ENCODE data around the gene RAB3C. TPM values are rescaled to one million over a fixed set of nuclear protein-coding genes. Genes with fewer than 3 reads are reported as not detected.
A peak's percentile ranks its signal among the peaks of the same experiment; 100 is the strongest.

Gene RAB3C
- total and polyA plus RNA-seq, 12 donors, result 0.08 to 4.9 (median 0.37) TPM

- intact Hi-C loops (cut with DNase I), result no loop called here
- no peak overlapping the region for H3K27ac ChIP-seq
- no peak overlapping the region for H3K4me3 ChIP-seq
- DNase-seq (no peak), ATAC-seq (no peak)
- H3K27me3 ChIP-seq, result no peaks in the 10 kb centered on the region
- H3K4me1 ChIP-seq, result peaks cover 0 to 12% (median 0%) of the 10 kb centered on the region in 9 donors
- WGBS, 2 donors, result 69 to 77% methylated on average over 5 of the region's 5 CpGs
- no peaks in the 10 kb centered on the region for H3K36me3 ChIP-seq
- no peak for TF ChIP-seq CTCF (IDR thresholded peaks at IDR 0.05)
- no peaks in the 10 kb centered on the region for H3K9me3 ChIP-seq
Observed at GRCh38 chr5:58628626-58629025, 45.8 kb downstream of the RAB3C start.

GRCh38 chr5:58629271-58630159 lies 46.6 kb downstream of the RAB3C start:
- Histone ChIP-seq H3K4me1 (peaks cover 0 to 12% (median 0%) of the 10 kb centered on the region in 9 donors), H3K4me3 (no peak overlapping the region), H3K36me3 (no peaks in the 10 kb centered on the region), H3K9me3 (no peaks in the 10 kb centered on the region), H3K27ac (peak overlapping the region in 3 of 10 donors; percentile 34 to 49 (median 40)), H3K27me3 (no peaks in the 10 kb centered on the region)
- TF ChIP-seq CTCF (IDR thresholded peaks at IDR 0.05), result no peak
- ATAC-seq (peak in 2 of 8 donors; percentile 37 to 56), DNase-seq (no peak)
- WGBS, 2 donors, result 29 to 37% methylated on average over 6 of the region's 6 CpGs
- intact Hi-C loops (cut with DNase I), result no loop called here

- Histone ChIP-seq H3K4me3 (no peak overlapping the region), H3K36me3 (no peaks in the 10 kb centered on the region), H3K9me3 (no peaks in the 10 kb centered on the region), H3K4me1 (peaks cover 0 to 12% (median 0%) of the 10 kb centered on the region in 9 donors), H3K27me3 (no peaks in the 10 kb centered on the region), H3K27ac (no peak overlapping the region)
- no peak for DNase-seq
- no peak for TF ChIP-seq CTCF (IDR thresholded peaks at IDR 0.05)
- intact Hi-C loops (cut with DNase I), result no loop called here
- no peak for ATAC-seq
- 84 to 95% methylated on average over 1 of the region's 1 CpG for WGBS, 2 donors
Observed at GRCh38 chr5:58631895-58632294, 49.0 kb downstream of the RAB3C start.

- Histone ChIP-seq H3K27ac (no peak overlapping the region), H3K4me1 (no peaks in the 10 kb centered on the region), H3K9me3 (no peaks in the 10 kb centered on the region), H3K4me3 (no peak overlapping the region), H3K27me3 (no peaks in the 10 kb centered on the region), H3K36me3 (no peaks in the 10 kb centered on the region)
- intact Hi-C loops (cut with DNase I), result no loop called here
- DNase-seq, result no peak
- TF ChIP-seq CTCF (IDR thresholded peaks at IDR 0.05), result no peak
- WGBS, 2 donors, result 54 to 71% methylated on average over 2 of the region's 2 CpGs
- no peak for ATAC-seq
Observed at GRCh38 chr5:58635416-58635815, 52.5 kb downstream of the RAB3C start.

Measured in heart right ventricle (tissue), 16 donors.